Lower lobe of right lung (tissue), 2 donors: ENCODE data around the gene RCN1. TPM values are rescaled to one million over a fixed set of nuclear protein-coding genes. Genes with fewer than 3 reads are reported as not detected.

ENCODE experiments used
- ATAC-seq, 2 donors: fragments of 200-7000 bp; cut with Tn5 transposase; one replicate each; pipeline ENCODE4 v1.9.1; 2020 to 2022; ENCODE audit warnings: mild to moderate bottlenecking in 2 of 2, moderate library complexity in 2 of 2
- DNase-seq: peaks from one replicate; pipeline ENCODE4 v3.0.0-alpha.2; 2020
- H3K27ac ChIP-seq: fragments of 200-600 bp; one replicate; pipeline ENCODE4 v1.8.0; 2022
- H3K27me3 ChIP-seq: fragments of 200-600 bp; one replicate; pipeline ENCODE4 v1.8.0; 2022; ENCODE audit warnings: low read depth
- H3K36me3 ChIP-seq: fragments of 200-600 bp; one replicate; pipeline ENCODE4 v1.8.0; 2022; ENCODE audit warnings: mild to moderate bottlenecking
- H3K4me1 ChIP-seq: fragments of 200-600 bp; one replicate; pipeline ENCODE4 v1.8.0; 2022
- H3K4me3 ChIP-seq: fragments of 200-600 bp; one replicate; pipeline ENCODE4 v1.8.0; 2022; ENCODE audit warnings: mild to moderate bottlenecking
- H3K9me3 ChIP-seq: fragments of 200-600 bp; one replicate; pipeline ENCODE4 v1.8.0; 2022
- intact Hi-C: fragments of 100-400 bp; cut with DNase I; formaldehyde crosslinking; loops from one replicate; pipeline ENCODE4 v1.11.0; 2022
- total RNA-seq: library from RNA; stranded (reverse); fragmentation: NEBNext Ultra II Directional; extraction: Animal tissue kit (Norgen Biotek cat#: 25700); gene quantifications from one replicate; pipeline ENCODE4 v1.2.1, GENCODE V29; 2021
- TF ChIP-seq, protein P1 (sequence below): fragments of 200-600 bp; IDR thresholded peaks from one replicate; pipeline ENCODE4 v1.8.0; 2022; ENCODE audit warnings: antibody characterized with exemption, mild to moderate bottlenecking
- donor health status: DM: no; HTN: yes; CAD: no; lungs with severe emphysema.

RCN1 gene
- total RNA-seq, 1 donor from 2014 or later: 72.6 TPM

DNA sequence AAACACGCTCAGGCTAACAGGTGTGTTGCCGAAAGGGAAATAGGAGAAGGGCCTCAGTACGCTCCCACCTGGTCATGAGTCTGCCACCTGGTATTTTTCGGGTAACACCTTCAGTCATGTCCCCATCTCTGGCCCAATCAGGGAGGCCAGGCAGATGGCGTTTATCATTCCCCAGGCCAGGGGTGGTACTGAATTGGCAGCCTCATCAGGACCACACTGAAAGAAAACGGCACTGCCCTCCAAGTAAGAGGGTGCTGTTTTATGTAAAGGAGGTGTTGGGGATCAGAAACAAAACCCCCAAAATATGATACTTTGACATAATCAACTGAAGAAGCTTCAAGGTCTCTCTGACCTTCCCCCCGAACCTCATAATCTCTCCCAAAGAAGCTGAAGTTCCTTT, 58.9 kb downstream of the RCN1 start:
- no peak overlapping the region for H3K27ac ChIP-seq
- H3K4me1 ChIP-seq: no peaks in the 10 kb centered on the region
- ATAC-seq: no peak
- no peak for DNase-seq
- TF ChIP-seq, protein P1, sequence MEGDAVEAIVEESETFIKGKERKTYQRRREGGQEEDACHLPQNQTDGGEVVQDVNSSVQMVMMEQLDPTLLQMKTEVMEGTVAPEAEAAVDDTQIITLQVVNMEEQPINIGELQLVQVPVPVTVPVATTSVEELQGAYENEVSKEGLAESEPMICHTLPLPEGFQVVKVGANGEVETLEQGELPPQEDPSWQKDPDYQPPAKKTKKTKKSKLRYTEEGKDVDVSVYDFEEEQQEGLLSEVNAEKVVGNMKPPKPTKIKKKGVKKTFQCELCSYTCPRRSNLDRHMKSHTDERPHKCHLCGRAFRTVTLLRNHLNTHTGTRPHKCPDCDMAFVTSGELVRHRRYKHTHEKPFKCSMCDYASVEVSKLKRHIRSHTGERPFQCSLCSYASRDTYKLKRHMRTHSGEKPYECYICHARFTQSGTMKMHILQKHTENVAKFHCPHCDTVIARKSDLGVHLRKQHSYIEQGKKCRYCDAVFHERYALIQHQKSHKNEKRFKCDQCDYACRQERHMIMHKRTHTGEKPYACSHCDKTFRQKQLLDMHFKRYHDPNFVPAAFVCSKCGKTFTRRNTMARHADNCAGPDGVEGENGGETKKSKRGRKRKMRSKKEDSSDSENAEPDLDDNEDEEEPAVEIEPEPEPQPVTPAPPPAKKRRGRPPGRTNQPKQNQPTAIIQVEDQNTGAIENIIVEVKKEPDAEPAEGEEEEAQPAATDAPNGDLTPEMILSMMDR: no peak
- no peaks in the 10 kb centered on the region for H3K9me3 ChIP-seq
- intact Hi-C loops: no loop called here
- no peaks in the 10 kb centered on the region for H3K36me3 ChIP-seq
- H3K4me3 ChIP-seq: no peak overlapping the region
- H3K27me3 ChIP-seq: no peaks in the 10 kb centered on the region

DNA sequence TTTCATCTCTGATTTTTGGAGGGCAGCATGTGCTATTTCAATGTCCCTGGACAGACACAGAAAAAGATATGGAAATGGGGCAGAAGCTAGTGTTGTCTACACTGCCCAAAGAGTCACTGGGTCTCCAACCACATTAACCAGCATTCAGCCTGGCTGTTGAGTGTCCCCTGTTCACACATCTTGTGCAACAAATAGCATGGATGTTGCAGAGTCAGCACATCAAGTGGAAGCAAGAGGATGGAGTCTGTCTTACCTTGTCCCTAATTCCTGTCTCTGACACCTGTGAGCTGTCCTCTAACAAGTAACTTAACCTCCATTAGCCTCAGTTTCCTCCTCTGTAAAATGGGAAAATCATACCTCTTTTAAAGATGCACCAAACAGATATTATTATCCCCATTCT, 60.2 kb downstream of the RCN1 start:
- Histone ChIP-seq H3K4me1 (no peaks in the 10 kb centered on the region), H3K9me3 (no peaks in the 10 kb centered on the region), H3K4me3 (no peak overlapping the region), H3K27ac (no peak overlapping the region), H3K27me3 (no peaks in the 10 kb centered on the region), H3K36me3 (no peaks in the 10 kb centered on the region)
- ATAC-seq (no peak), DNase-seq (no peak)
- intact Hi-C loops: no loop called here
- TF ChIP-seq, protein P1: no peak

DNA sequence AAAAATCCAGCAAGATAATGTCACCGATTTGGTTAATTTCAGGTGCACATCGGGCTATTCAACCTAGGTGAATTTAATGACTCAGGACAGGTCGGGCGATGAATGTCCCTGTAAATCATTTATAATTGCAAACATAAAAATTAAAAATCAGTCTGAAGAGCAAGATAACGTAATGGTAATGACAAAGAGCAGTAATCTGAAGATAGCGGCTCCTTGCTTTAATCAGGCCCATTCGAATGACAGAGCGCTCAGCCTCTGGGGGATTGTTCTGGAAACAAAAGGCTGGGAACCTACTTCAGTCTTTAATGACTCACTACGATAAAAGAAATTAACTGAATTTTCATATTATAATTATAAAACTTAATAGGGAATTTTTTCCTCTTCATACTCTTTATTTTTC, 61.3 kb downstream of the RCN1 start:
- DNase-seq: no peak
- intact Hi-C loops: no loop called here
- Histone ChIP-seq H3K4me3 (no peak overlapping the region), H3K9me3 (peaks cover 2% of the 10 kb centered on the region), H3K36me3 (no peaks in the 10 kb centered on the region), H3K27ac (no peak overlapping the region), H3K4me1 (no peaks in the 10 kb centered on the region), H3K27me3 (no peaks in the 10 kb centered on the region)
- TF ChIP-seq, protein P1: no peak
- ATAC-seq: no peak

DNA sequence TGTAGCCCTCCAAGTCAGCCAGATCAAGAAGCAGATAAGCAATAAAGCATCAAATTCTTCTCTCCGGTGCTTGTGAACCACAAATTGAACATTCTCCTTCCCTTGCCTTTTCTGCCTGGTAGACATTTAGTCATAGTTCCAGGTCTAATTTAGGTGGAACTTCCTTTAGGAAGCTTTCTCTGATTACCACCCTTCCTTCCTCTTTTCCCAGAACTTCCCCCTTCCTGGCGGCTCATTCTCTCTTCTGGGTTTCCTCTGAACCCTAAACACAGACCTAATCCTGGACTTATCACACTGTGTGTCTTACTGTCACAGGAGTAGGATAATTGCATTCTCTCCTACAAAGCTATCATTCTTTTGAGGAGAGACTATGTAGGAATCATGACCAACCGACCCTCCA, 61.9 kb downstream of the RCN1 start:
- Histone ChIP-seq H3K27me3 (no peaks in the 10 kb centered on the region), H3K4me3 (no peak overlapping the region), H3K9me3 (peaks cover 2% of the 10 kb centered on the region), H3K36me3 (no peaks in the 10 kb centered on the region), H3K27ac (no peak overlapping the region), H3K4me1 (no peaks in the 10 kb centered on the region)
- TF ChIP-seq, protein P1: no peak
- intact Hi-C loops: no loop called here
- DNase-seq (no peak), ATAC-seq (no peak)

DNA sequence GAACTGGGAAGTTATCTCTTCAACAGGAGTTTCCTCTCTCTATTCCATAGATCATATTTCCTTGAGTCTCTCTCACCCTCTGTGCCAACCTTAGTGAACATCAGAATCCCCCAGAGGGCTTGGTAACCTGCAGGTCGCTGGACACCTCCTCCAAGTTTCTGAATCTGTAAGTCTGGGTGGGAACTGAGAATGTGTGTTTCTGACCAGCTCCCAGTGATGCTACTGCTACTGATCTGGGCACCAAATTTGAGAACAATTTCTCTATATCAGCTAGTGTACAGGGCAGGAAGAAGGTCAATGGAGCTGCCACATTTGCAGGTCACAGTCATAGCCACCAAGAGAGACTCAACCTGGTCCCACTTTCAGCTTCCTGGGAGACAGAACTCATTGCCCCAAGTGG, 62.9 kb downstream of the RCN1 start:
- TF ChIP-seq, protein P1: no peak
- intact Hi-C loops: no loop called here
- ATAC-seq: no peak

DNA sequence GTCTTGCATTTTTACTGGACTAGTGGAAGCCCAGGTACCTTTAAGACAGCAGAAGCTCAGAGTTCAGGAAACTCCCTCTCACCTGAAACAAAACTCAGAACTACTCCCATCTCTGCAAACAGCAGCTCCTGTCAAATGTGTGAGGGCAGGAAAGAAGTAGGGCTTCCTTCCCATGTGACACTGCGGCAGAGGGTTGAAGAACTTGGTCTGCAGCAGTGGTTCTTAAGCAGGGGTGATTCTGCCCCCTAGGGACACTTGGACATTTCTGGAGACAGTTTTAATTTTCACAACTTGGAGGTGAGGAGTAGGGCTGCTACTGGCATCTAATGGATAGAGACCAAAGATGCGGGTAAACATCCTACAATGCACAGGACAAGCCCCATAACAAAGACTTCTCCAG, 63.4 kb downstream of the RCN1 start:
- no peak for ATAC-seq
- H3K9me3 ChIP-seq: peaks cover 2% of the 10 kb centered on the region

More for the DNA sequence above, 62.9 kb downstream of the RCN1 start:
- H3K4me1 ChIP-seq: no peaks in the 10 kb centered on the region
- H3K36me3 ChIP-seq: no peaks in the 10 kb centered on the region
- H3K9me3 ChIP-seq: peaks cover 2% of the 10 kb centered on the region
- no peak for DNase-seq
- no peak overlapping the region for H3K27ac ChIP-seq
- H3K27me3 ChIP-seq: no peaks in the 10 kb centered on the region
- H3K4me3 ChIP-seq: no peak overlapping the region

More for the DNA sequence above, 63.4 kb downstream of the RCN1 start:
- DNase-seq: no peak
- intact Hi-C loops: no loop called here
- H3K4me1 ChIP-seq: no peaks in the 10 kb centered on the region
- TF ChIP-seq, protein P1: no peak
- H3K27me3 ChIP-seq: no peaks in the 10 kb centered on the region
- no peaks in the 10 kb centered on the region for H3K36me3 ChIP-seq
- H3K4me3 ChIP-seq: no peak overlapping the region
- H3K27ac ChIP-seq: no peak overlapping the region
